K562 (cell line): ENCODE data around the gene ALKBH2.

Source experiments
- EZH2 ChIP-seq: IDR thresholded peaks from 2 replicates; pipeline ENCODE4 v1.6.1; 2012; ENCODE audit warnings: low read depth, mild to moderate bottlenecking, inconsistent platforms, low read length, borderline replicate concordance
- MYBL2 ChIP-seq, 2 experiments: fragments of 450-650 bp in 1 of 2; sonication (generic) in 1 of 2; formaldehyde crosslinking in 1 of 2; IDR thresholded peaks; 2 replicates each; pipeline versions ENCODE4 v1.6.1 to v1.8.1; 2017 to 2022; ENCODE audit warnings: borderline replicate concordance in 1 of 2, inconsistent platforms in 1 of 2, low read depth in 1 of 2, mild to moderate bottlenecking in 1 of 2, missing genetic modification reagents in 1 of 2, moderate library complexity in 1 of 2
- NCOA1 ChIP-seq: fragments of 450-650 bp; IDR thresholded peaks from 2 replicates; pipeline ENCODE4 v1.6.1; 2016; ENCODE audit warnings: low read depth
- NFE2L1 ChIP-seq: fragments of 450-650 bp; IDR thresholded peaks from 2 replicates; pipeline ENCODE4 v1.6.1; 2016; ENCODE audit warnings: missing genetic modification characterization, low read depth, mild to moderate bottlenecking, missing compliant biosample characterization, moderate library complexity, borderline replicate concordance
- RCOR1 ChIP-seq, 2 experiments: IDR thresholded peaks; 2 replicates each; pipeline ENCODE4 v1.6.1; 2012; ENCODE audit warnings: low read depth in 2 of 2, low read length in 2 of 2, borderline replicate concordance in 1 of 2, improper control_type of control experiment in 1 of 2
- ZFP1 ChIP-seq: fragments of 450-650 bp; formaldehyde crosslinking; IDR thresholded peaks from 2 replicates; pipeline ENCODE4 v1.4.0; 2020; ENCODE audit warnings: mild to moderate bottlenecking, mixed read lengths
- ZNF143 ChIP-seq: sonication (generic); formaldehyde crosslinking; IDR thresholded peaks from 2 replicates; pipeline ENCODE4 v1.9.0; 2022; ENCODE audit warnings: mild to moderate bottlenecking, missing genetic modification reagents
- TF ChIP-seq, protein P1 (sequence below), 3 experiments: IDR thresholded peaks in 2 of 3; conservative IDR thresholded peaks in 1 of 3; 2 replicates each; pipeline ENCODE4 v1.5.1; 2011 to 2012; ENCODE audit warnings: low read length in 3 of 3, mild to moderate bottlenecking in 3 of 3, control low read depth in 2 of 3, improper control_type of control experiment in 1 of 3, inconsistent platforms in 1 of 3, low read depth in 1 of 3, mixed read lengths in 1 of 3, moderate library complexity in 1 of 3; ENCODE audit not compliant: insufficient read depth in 2 of 3
- TF ChIP-seq, protein P2 (sequence below): fragments of 250-450 bp; sonication (Bioruptor Pico); IDR thresholded peaks from 2 replicates; pipeline ENCODE4 v1.5.0; 2020; ENCODE audit warnings: mild to moderate bottlenecking, borderline replicate concordance

DNA sequence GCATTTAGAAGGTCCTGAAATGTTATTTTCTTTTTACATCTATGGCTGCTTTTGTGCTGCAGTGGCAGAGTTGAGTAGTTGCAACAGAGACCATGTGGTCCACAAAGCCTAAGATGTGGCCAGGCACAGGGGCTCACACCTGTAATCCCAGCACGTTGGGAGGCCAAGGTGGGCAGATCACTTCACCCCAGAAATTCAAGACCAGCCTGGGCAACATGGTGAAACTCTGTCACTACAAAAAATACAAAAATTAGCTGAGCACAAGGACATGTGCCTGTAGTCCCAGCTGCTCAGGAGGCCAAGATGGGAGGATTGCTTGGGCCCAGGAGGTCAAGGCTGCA lies 27.4 kb downstream of the ALKBH2 start:
- TF ChIP-seq, protein P1, sequence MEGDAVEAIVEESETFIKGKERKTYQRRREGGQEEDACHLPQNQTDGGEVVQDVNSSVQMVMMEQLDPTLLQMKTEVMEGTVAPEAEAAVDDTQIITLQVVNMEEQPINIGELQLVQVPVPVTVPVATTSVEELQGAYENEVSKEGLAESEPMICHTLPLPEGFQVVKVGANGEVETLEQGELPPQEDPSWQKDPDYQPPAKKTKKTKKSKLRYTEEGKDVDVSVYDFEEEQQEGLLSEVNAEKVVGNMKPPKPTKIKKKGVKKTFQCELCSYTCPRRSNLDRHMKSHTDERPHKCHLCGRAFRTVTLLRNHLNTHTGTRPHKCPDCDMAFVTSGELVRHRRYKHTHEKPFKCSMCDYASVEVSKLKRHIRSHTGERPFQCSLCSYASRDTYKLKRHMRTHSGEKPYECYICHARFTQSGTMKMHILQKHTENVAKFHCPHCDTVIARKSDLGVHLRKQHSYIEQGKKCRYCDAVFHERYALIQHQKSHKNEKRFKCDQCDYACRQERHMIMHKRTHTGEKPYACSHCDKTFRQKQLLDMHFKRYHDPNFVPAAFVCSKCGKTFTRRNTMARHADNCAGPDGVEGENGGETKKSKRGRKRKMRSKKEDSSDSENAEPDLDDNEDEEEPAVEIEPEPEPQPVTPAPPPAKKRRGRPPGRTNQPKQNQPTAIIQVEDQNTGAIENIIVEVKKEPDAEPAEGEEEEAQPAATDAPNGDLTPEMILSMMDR (IDR thresholded peaks at IDR 0.05 in 2 of 3, conservative IDR thresholded peaks at IDR 0.05 in 1 of 3; ENCODE audit: insufficient read depth in 2 of 3, low read depth in 1 of 3, low read length in 3 of 3), result no peak
- TF ChIP-seq EZH2, result no peak
- TF ChIP-seq MYBL2 (IDR thresholded peaks at IDR 0.05; ENCODE audit: low read depth), result no peak
- TF ChIP-seq MYBL2 (CRISPR knock-in tag; IDR thresholded peaks at IDR 0.05; ENCODE audit: borderline replicate concordance), result no peak
- no peak for TF ChIP-seq NCOA1
- no peak for TF ChIP-seq RCOR1 (IDR thresholded peaks at IDR 0.05; ENCODE audit: borderline replicate concordance in 1 of 2, low read depth in 2 of 2, low read length in 2 of 2)
- TF ChIP-seq, protein P2, sequence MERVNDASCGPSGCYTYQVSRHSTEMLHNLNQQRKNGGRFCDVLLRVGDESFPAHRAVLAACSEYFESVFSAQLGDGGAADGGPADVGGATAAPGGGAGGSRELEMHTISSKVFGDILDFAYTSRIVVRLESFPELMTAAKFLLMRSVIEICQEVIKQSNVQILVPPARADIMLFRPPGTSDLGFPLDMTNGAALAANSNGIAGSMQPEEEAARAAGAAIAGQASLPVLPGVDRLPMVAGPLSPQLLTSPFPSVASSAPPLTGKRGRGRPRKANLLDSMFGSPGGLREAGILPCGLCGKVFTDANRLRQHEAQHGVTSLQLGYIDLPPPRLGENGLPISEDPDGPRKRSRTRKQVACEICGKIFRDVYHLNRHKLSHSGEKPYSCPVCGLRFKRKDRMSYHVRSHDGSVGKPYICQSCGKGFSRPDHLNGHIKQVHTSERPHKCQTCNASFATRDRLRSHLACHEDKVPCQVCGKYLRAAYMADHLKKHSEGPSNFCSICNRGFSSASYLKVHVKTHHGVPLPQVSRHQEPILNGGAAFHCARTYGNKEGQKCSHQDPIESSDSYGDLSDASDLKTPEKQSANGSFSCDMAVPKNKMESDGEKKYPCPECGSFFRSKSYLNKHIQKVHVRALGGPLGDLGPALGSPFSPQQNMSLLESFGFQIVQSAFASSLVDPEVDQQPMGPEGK, result no peak
- no peak for TF ChIP-seq ZFP1
- TF ChIP-seq NFE2L1, result no peak
- no peak for TF ChIP-seq ZNF143
